Omental fat pad (tissue), 4 donors: ENCODE results near the gene CREB5. TPM values are rescaled to one million over a fixed set of nuclear protein-coding genes. Genes with fewer than 3 reads are reported as not detected.
A peak's percentile ranks its signal among the peaks of the same experiment; 100 is the strongest.

Experiments
- ATAC-seq: fragments of 150-250 bp; one replicate; pipeline ENCODE4 v1.9.1; 2016; ENCODE audit warnings: mild to moderate bottlenecking, moderate library complexity; ENCODE audit not compliant: low FRiP score
- DNase-seq: peaks from one replicate; pipeline ENCODE4 v3.0.0-alpha.2; 2019; ENCODE audit warnings: low spot score
- CTCF ChIP-seq, 3 donors: fragments of 450-650 bp; IDR thresholded peaks; one replicate each; pipeline ENCODE4 v1.5.1; 2016 to 2017; ENCODE audit warnings: antibody characterized with exemption in 3 of 3, mild to moderate bottlenecking in 3 of 3, moderate library complexity in 2 of 3
- total RNA-seq, 4 donors: library from RNA; depleted of rRNA; stranded (reverse); fragments of >200 nt; gene quantifications; one replicate each; pipeline ENCODE4 v1.1.0, GENCODE V29; 2016

CREB5 gene
- total RNA-seq, 4 donors from 2014 or later, result 27.9 to 87.0 (median 42.9) TPM

- no peak for TF ChIP-seq CTCF (IDR thresholded peaks at IDR 0.05)
- ATAC-seq (no peak), DNase-seq (no peak)
Observed at GRCh38 chr7:28748346-28748745, 336.0 kb downstream of the CREB5 start.

GRCh38 chr7:28748933-28749584 is 336.7 kb downstream of the CREB5 start:
- TF ChIP-seq CTCF (IDR thresholded peaks at IDR 0.05), result no peak
- ATAC-seq, result peak; percentile 84
- no peak for DNase-seq

GRCh38 chr7:28749638-28750037 is 337.3 kb downstream of the CREB5 start:
- no peak for DNase-seq
- ATAC-seq, result no peak

GRCh38 chr7:28750981-28751380 is 338.7 kb downstream of the CREB5 start:
- no peak for TF ChIP-seq CTCF (IDR thresholded peaks at IDR 0.05)
- DNase-seq (no peak), ATAC-seq (no peak)

More at GRCh38 chr7:28749638-28750037, 337.3 kb downstream of the CREB5 start:
- TF ChIP-seq CTCF (IDR thresholded peaks at IDR 0.05), result no peak

- DNase-seq, result no peak
- TF ChIP-seq CTCF (IDR thresholded peaks at IDR 0.05), result no peak
- ATAC-seq, result no peak
Observed at GRCh38 chr7:28753613-28754012, 341.3 kb downstream of the CREB5 start.

GRCh38 chr7:28754027-28754426 is 341.7 kb downstream of the CREB5 start:
- ATAC-seq, result no peak
- no peak for TF ChIP-seq CTCF (IDR thresholded peaks at IDR 0.05)
- DNase-seq, result no peak

GRCh38 chr7:28754447-28754846 is 342.1 kb downstream of the CREB5 start:
- DNase-seq (no peak), ATAC-seq (no peak)
- no peak for TF ChIP-seq CTCF (IDR thresholded peaks at IDR 0.05)
